ENCODE data around the gene INSYN2A.

The INSYN2A gene

GRCh38 chr10:127194599-127194998 lies 1.8 kb downstream of the INSYN2A start:
- no peak overlapping the region for H3K9ac ChIP-seq (ENCODE audit: low read depth, low read length)

GRCh38 chr10:127194111-127194510 lies 2.3 kb downstream of the INSYN2A start:
- Histone ChIP-seq H3K4me1 (ENCODE audit: insufficient read depth, low read length) (peaks cover 3% of the 10 kb centered on the region; the same call in 1 of the 2 replicates), H3K9ac (ENCODE audit: low read depth, low read length) (no peak overlapping the region), H3K36me3 (ENCODE audit: insufficient read depth, low read depth, low read length) (no peaks in the 10 kb centered on the region), H3K4me3 (ENCODE audit: low read length) (no peak overlapping the region), H3K9me3 (ENCODE audit: insufficient read depth, low read depth, low read length) (no peaks in the 10 kb centered on the region), H3K27ac (ENCODE audit: low read length) (no peak overlapping the region), H3K27me3 (ENCODE audit: insufficient read depth, low read length) (peaks cover 59% of the 10 kb centered on the region)

More at GRCh38 chr10:127194599-127194998, 1.8 kb downstream of the INSYN2A start:
- Histone ChIP-seq H3K27ac (ENCODE audit: low read length) (no peak overlapping the region), H3K36me3 (ENCODE audit: insufficient read depth, low read depth, low read length) (no peaks in the 10 kb centered on the region), H3K9me3 (ENCODE audit: insufficient read depth, low read depth, low read length) (no peaks in the 10 kb centered on the region), H3K27me3 (ENCODE audit: insufficient read depth, low read length) (peaks cover 59% of the 10 kb centered on the region), H3K4me1 (ENCODE audit: insufficient read depth, low read length) (peaks cover 3% of the 10 kb centered on the region; the same call in 1 of the 2 replicates), H3K4me3 (ENCODE audit: low read length) (peak overlapping the region; percentile 64; the same call in 1 of the 2 replicates)

- H3K36me3 ChIP-seq (ENCODE audit: insufficient read depth, low read depth, low read length): no peaks in the 10 kb centered on the region
- H3K27ac ChIP-seq (ENCODE audit: low read length): no peak overlapping the region
- no peaks in the 10 kb centered on the region for H3K9me3 ChIP-seq (ENCODE audit: insufficient read depth, low read depth, low read length)
- peaks cover 56% of the 10 kb centered on the region for H3K27me3 ChIP-seq (ENCODE audit: insufficient read depth, low read length)
- peaks cover 3% of the 10 kb centered on the region; the same call in 1 of the 2 replicates for H3K4me1 ChIP-seq (ENCODE audit: insufficient read depth, low read length)
- no peak overlapping the region for H3K4me3 ChIP-seq (ENCODE audit: low read length)
- H3K9ac ChIP-seq (ENCODE audit: low read depth, low read length): no peak overlapping the region
Observed at GRCh38 chr10:127193125-127193524, 3.3 kb downstream of the INSYN2A start.

GRCh38 chr10:127190427-127190826 lies 6.0 kb downstream of the INSYN2A start:
- H3K27ac ChIP-seq (ENCODE audit: low read length): no peak overlapping the region

GRCh38 chr10:127189226-127189625 lies 7.2 kb downstream of the INSYN2A start:
- Histone ChIP-seq H3K9ac (ENCODE audit: low read depth, low read length) (no peak overlapping the region), H3K4me3 (ENCODE audit: low read length) (no peak overlapping the region), H3K4me1 (ENCODE audit: insufficient read depth, low read length) (no peaks in the 10 kb centered on the region), H3K36me3 (ENCODE audit: insufficient read depth, low read depth, low read length) (no peaks in the 10 kb centered on the region), H3K27ac (ENCODE audit: low read length) (no peak overlapping the region), H3K27me3 (ENCODE audit: insufficient read depth, low read length) (peaks cover 21% of the 10 kb centered on the region), H3K9me3 (ENCODE audit: insufficient read depth, low read depth, low read length) (no peaks in the 10 kb centered on the region)

More at GRCh38 chr10:127190427-127190826, 6.0 kb downstream of the INSYN2A start:
- H3K36me3 ChIP-seq (ENCODE audit: insufficient read depth, low read depth, low read length): no peaks in the 10 kb centered on the region
- H3K4me3 ChIP-seq (ENCODE audit: low read length): no peak overlapping the region
- H3K27me3 ChIP-seq (ENCODE audit: insufficient read depth, low read length): peaks cover 33% of the 10 kb centered on the region
- no peak overlapping the region for H3K9ac ChIP-seq (ENCODE audit: low read depth, low read length)
- H3K9me3 ChIP-seq (ENCODE audit: insufficient read depth, low read depth, low read length): no peaks in the 10 kb centered on the region
- peaks cover 3% of the 10 kb centered on the region; the same call in 1 of the 2 replicates for H3K4me1 ChIP-seq (ENCODE audit: insufficient read depth, low read length)

- no peaks in the 10 kb centered on the region; the same call in 1 of the 2 replicates for H3K27me3 ChIP-seq (ENCODE audit: insufficient read depth, low read length)
- no peaks in the 10 kb centered on the region for H3K4me1 ChIP-seq (ENCODE audit: insufficient read depth, low read length)
- no peak overlapping the region for H3K27ac ChIP-seq (ENCODE audit: low read length)
- no peak overlapping the region for H3K9ac ChIP-seq (ENCODE audit: low read depth, low read length)
- H3K36me3 ChIP-seq (ENCODE audit: insufficient read depth, low read depth, low read length): no peaks in the 10 kb centered on the region
- no peaks in the 10 kb centered on the region for H3K9me3 ChIP-seq (ENCODE audit: insufficient read depth, low read depth, low read length)
- no peak overlapping the region for H3K4me3 ChIP-seq (ENCODE audit: low read length)
Observed at GRCh38 chr10:127186813-127187212, 9.6 kb downstream of the INSYN2A start.

GRCh38 chr10:127184582-127184981 lies 11.8 kb downstream of the INSYN2A start:
- H3K9me3 ChIP-seq (ENCODE audit: insufficient read depth, low read depth, low read length): no peaks in the 10 kb centered on the region
- no peaks in the 10 kb centered on the region for H3K27me3 ChIP-seq (ENCODE audit: insufficient read depth, low read length)
- no peaks in the 10 kb centered on the region for H3K36me3 ChIP-seq (ENCODE audit: insufficient read depth, low read depth, low read length)
- no peaks in the 10 kb centered on the region for H3K4me1 ChIP-seq (ENCODE audit: insufficient read depth, low read length)
- no peak overlapping the region for H3K9ac ChIP-seq (ENCODE audit: low read depth, low read length)
- H3K27ac ChIP-seq (ENCODE audit: low read length): no peak overlapping the region
- no peak overlapping the region for H3K4me3 ChIP-seq (ENCODE audit: low read length)

GRCh38 chr10:127182161-127182560 lies 14.2 kb downstream of the INSYN2A start:
- no peaks in the 10 kb centered on the region for H3K36me3 ChIP-seq (ENCODE audit: insufficient read depth, low read depth, low read length)
- no peak overlapping the region for H3K9ac ChIP-seq (ENCODE audit: low read depth, low read length)
- H3K27ac ChIP-seq (ENCODE audit: low read length): no peak overlapping the region
- no peaks in the 10 kb centered on the region for H3K27me3 ChIP-seq (ENCODE audit: insufficient read depth, low read length)
- no peaks in the 10 kb centered on the region for H3K9me3 ChIP-seq (ENCODE audit: insufficient read depth, low read depth, low read length)
- no peak overlapping the region for H3K4me3 ChIP-seq (ENCODE audit: low read length)
- no peaks in the 10 kb centered on the region for H3K4me1 ChIP-seq (ENCODE audit: insufficient read depth, low read length)

GRCh38 chr10:127179612-127180250 lies 16.7 kb downstream of the INSYN2A start:
- H3K4me3 ChIP-seq (ENCODE audit: low read length): no peak overlapping the region
- H3K4me1 ChIP-seq (ENCODE audit: insufficient read depth, low read length): no peaks in the 10 kb centered on the region
- no peaks in the 10 kb centered on the region for H3K27me3 ChIP-seq (ENCODE audit: insufficient read depth, low read length)
- no peaks in the 10 kb centered on the region for H3K9me3 ChIP-seq (ENCODE audit: insufficient read depth, low read depth, low read length)
- no peak overlapping the region for H3K9ac ChIP-seq (ENCODE audit: low read depth, low read length)
- H3K36me3 ChIP-seq (ENCODE audit: insufficient read depth, low read depth, low read length): no peaks in the 10 kb centered on the region
- no peak overlapping the region for H3K27ac ChIP-seq (ENCODE audit: low read length)

GRCh38 chr10:127176649-127177048 lies 19.7 kb downstream of the INSYN2A start:
- H3K9me3 ChIP-seq (ENCODE audit: insufficient read depth, low read depth, low read length): no peaks in the 10 kb centered on the region
- no peak overlapping the region for H3K27ac ChIP-seq (ENCODE audit: low read length)
- no peaks in the 10 kb centered on the region for H3K27me3 ChIP-seq (ENCODE audit: insufficient read depth, low read length)
- no peak overlapping the region for H3K9ac ChIP-seq (ENCODE audit: low read depth, low read length)
- H3K4me3 ChIP-seq (ENCODE audit: low read length): no peak overlapping the region
- H3K36me3 ChIP-seq (ENCODE audit: insufficient read depth, low read depth, low read length): no peaks in the 10 kb centered on the region; the same call in 1 of the 2 replicates
- H3K4me1 ChIP-seq (ENCODE audit: insufficient read depth, low read length): no peaks in the 10 kb centered on the region

GRCh38 chr10:127175357-127176110 lies 20.9 kb downstream of the INSYN2A start:
- H3K36me3 ChIP-seq (ENCODE audit: insufficient read depth, low read depth, low read length): no peaks in the 10 kb centered on the region; the same call in 1 of the 2 replicates
- H3K4me1 ChIP-seq (ENCODE audit: insufficient read depth, low read length): no peaks in the 10 kb centered on the region
- no peak overlapping the region for H3K27ac ChIP-seq (ENCODE audit: low read length)
- no peaks in the 10 kb centered on the region for H3K27me3 ChIP-seq (ENCODE audit: insufficient read depth, low read length)
- H3K9me3 ChIP-seq (ENCODE audit: insufficient read depth, low read depth, low read length): no peaks in the 10 kb centered on the region
- H3K4me3 ChIP-seq (ENCODE audit: low read length): no peak overlapping the region
- H3K9ac ChIP-seq (ENCODE audit: low read depth, low read length): no peak overlapping the region

GRCh38 chr10:127174866-127175265 lies 21.5 kb downstream of the INSYN2A start:
- H3K4me1 ChIP-seq (ENCODE audit: insufficient read depth, low read length): no peaks in the 10 kb centered on the region
- H3K9me3 ChIP-seq (ENCODE audit: insufficient read depth, low read depth, low read length): no peaks in the 10 kb centered on the region
- H3K4me3 ChIP-seq (ENCODE audit: low read length): no peak overlapping the region
- no peaks in the 10 kb centered on the region for H3K27me3 ChIP-seq (ENCODE audit: insufficient read depth, low read length)
- no peak overlapping the region for H3K9ac ChIP-seq (ENCODE audit: low read depth, low read length)
- no peaks in the 10 kb centered on the region; the same call in 1 of the 2 replicates for H3K36me3 ChIP-seq (ENCODE audit: insufficient read depth, low read depth, low read length)
- H3K27ac ChIP-seq (ENCODE audit: low read length): no peak overlapping the region

Data from iPS-20b (cell line).